ENCODE measurements around the gene SPOP.
A peak's percentile ranks its signal among the peaks of the same experiment; 100 is the strongest.

The SPOP gene

DNA sequence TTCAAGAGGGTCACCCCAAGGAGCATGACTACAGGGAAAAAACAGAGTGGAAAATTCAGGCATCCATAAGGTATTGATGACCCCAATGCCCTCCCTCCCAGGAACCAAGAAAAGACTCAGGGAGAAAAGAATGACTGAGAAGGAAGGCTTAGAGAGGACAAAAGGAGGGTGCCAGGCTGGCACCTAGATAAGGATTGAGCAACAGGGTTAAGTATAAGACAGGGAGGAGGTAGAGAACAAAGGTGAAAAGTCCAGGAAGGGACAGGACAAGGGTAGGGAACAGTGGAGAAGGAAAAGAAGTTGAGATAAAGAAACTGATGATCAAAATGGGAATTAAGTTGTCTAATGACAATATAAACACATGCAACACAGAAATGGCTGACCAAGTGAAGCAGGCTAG is 27.4 kb upstream of the SPOP start:
- H3K27me3 Mint-ChIP-seq, result no peaks in the 10 kb centered on the region
- peak overlapping the region; percentile 70 for H3K27ac Mint-ChIP-seq
- peaks cover 37% of the 10 kb centered on the region for H3K4me1 Mint-ChIP-seq (ENCODE audit: low read depth)
- peaks cover 5% of the 10 kb centered on the region for H3K36me3 Mint-ChIP-seq
- no peaks in the 10 kb centered on the region for H3K9me3 Mint-ChIP-seq (ENCODE audit: low read depth)
- H3K4me3 Mint-ChIP-seq, result peak overlapping the region; percentile 63

DNA sequence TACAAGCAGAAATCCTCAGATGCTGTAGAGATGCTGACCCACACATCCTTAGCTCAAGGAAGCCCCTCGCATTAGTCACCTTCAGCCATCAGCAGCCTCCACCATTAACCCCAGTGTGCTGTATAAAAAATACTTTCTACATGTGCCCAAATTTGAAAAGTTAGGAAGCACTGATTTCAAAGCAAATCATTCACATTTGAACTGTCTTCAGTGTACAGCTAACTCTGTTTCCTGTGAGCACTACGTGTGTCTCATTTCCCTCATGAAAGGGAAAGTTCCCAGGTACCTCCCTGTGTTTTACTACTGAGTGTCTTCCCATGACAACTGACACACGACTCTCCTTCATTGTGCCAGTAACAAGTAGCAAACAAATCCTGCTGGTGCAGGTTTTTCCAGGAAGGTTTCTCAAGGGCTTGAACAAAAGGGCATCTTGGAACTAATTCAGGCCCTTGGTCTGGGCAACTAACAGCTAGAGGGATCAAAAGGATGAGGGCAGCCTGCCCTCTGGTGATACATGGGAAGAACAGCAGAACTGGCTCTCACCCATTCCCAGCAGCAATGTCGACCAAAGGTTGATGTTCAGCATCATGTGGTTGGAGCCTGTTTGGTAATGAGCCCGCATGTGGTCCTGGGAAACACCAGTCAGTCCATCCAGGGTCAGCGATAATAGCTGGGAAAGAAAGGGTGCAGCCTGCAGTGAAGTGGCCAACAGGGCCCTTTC is 25.8 kb upstream of the SPOP start:
- Mint-ChIP-seq H3K27ac (no peak overlapping the region), H3K9me3 (ENCODE audit: low read depth) (no peaks in the 10 kb centered on the region), H3K4me3 (no peak overlapping the region), H3K27me3 (no peaks in the 10 kb centered on the region), H3K4me1 (ENCODE audit: low read depth) (peaks cover 36% of the 10 kb centered on the region), H3K36me3 (peaks cover 5% of the 10 kb centered on the region)

DNA sequence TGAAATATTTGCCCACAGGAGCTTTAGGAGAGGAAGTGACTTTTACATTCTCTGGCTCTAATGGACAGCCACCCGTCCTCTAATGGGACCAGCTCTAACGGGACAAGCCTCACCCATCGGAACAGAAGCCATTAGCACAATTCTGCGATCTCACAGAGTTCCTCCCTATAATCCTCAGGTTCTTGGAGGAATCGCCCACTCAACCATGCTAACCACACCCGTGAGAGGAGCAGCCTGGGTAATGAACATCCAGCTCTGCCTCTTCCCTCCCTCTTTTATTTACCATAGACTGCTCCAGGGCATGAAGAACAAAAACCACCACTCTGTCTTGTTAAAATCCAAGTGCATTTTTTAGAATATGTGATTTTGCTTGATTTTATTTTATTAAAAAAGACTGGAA is 23.1 kb upstream of the SPOP start:
- peaks cover 5% of the 10 kb centered on the region for H3K36me3 Mint-ChIP-seq
- no peaks in the 10 kb centered on the region for H3K9me3 Mint-ChIP-seq (ENCODE audit: low read depth)
- H3K27me3 Mint-ChIP-seq, result no peaks in the 10 kb centered on the region

DNA sequence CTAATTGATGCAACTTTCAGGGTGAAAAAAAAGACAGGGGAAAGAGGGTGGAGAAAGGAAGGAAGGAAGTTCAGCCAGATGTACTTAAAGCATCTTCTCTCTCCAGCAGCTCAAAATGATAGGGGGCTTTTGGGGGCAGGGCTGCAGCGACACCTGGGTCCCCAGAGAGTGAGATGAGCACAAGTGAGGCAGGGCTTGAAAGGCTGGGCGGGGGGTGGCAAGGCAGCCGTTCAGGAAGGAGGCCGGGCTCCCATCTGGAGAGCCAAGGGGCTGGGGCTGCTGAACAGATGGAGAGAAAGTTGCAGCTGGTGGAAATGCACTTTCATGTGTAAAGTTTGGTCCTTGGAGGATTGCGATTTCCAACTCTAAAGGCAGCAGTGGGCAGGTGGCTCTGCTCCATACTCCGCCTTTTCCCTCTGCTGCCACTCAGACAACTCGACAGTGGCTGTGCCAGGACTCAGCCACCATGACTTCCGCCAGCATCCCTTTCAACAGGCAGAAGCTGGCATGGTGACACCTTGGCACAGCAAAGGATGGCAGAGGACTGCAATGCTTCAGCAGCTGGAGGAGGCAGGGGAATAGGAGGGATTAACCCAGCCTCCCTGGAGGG is 22.2 kb upstream of the SPOP start:
- Mint-ChIP-seq H3K4me3 (no peak overlapping the region), H3K4me1 (ENCODE audit: low read depth) (peaks cover 30% of the 10 kb centered on the region), H3K36me3 (peaks cover 3% of the 10 kb centered on the region), H3K27ac (peak overlapping the region; percentile 35), H3K9me3 (ENCODE audit: low read depth) (no peaks in the 10 kb centered on the region), H3K27me3 (no peaks in the 10 kb centered on the region)

More for the DNA sequence above, 23.1 kb upstream of the SPOP start:
- Mint-ChIP-seq H3K4me1 (ENCODE audit: low read depth) (peaks cover 29% of the 10 kb centered on the region), H3K27ac (no peak overlapping the region), H3K4me3 (no peak overlapping the region)

DNA sequence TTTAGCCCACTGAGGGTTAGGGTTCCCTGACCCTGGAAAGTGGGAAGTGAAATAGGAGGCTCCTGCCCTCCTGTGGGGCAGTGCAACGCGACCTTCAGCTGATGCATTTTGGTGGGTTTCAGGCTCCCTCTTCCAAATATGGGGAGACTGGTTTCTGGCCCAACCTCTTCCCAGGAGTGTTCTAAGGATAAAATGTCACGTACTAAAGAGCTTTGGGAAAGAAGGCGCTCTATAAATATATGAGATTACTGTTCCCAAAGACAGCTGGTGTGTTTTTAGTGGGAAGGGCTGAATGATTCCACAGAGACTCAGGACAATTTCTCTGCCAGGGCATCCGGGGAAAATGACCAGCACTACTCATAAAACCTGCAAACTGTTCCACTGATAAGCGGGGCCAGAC is 20.1 kb upstream of the SPOP start:
- Mint-ChIP-seq H3K9me3 (ENCODE audit: low read depth) (no peaks in the 10 kb centered on the region), H3K4me3 (no peak overlapping the region), H3K27ac (no peak overlapping the region), H3K4me1 (ENCODE audit: low read depth) (peaks cover 33% of the 10 kb centered on the region), H3K36me3 (peaks cover 3% of the 10 kb centered on the region), H3K27me3 (no peaks in the 10 kb centered on the region)

DNA sequence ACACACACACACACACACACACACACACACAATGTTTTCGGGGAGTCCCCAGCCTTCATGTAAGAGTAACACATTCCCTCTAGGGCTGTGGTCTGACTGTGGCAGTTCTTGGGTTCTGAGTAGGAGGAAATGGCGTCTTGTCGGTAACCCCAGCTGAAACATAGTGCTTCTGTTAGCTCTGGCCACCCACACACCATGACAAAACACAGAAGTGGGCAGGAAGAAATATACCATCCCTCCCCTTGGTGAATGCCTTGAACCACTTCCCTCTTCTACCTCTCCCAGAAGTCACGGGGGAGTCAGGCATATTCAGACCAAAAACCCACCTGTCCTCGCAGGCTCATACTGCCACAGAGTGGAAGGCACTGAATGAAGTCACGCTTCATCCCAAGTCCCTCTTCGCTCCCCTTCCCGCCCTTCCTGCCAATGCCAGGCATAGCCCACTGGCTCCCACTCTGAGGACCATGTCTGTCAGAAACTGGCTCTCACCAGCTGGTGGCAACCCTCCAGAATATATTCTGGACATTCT is 18.4 kb upstream of the SPOP start:
- H3K4me3 Mint-ChIP-seq, result peak overlapping the region; percentile 63
- H3K4me1 Mint-ChIP-seq (ENCODE audit: low read depth), result peaks cover 40% of the 10 kb centered on the region
- H3K27ac Mint-ChIP-seq, result peak overlapping the region; percentile 96
- H3K27me3 Mint-ChIP-seq, result no peaks in the 10 kb centered on the region
- H3K36me3 Mint-ChIP-seq, result peaks cover 3% of the 10 kb centered on the region
- H3K9me3 Mint-ChIP-seq (ENCODE audit: low read depth), result no peaks in the 10 kb centered on the region

DNA sequence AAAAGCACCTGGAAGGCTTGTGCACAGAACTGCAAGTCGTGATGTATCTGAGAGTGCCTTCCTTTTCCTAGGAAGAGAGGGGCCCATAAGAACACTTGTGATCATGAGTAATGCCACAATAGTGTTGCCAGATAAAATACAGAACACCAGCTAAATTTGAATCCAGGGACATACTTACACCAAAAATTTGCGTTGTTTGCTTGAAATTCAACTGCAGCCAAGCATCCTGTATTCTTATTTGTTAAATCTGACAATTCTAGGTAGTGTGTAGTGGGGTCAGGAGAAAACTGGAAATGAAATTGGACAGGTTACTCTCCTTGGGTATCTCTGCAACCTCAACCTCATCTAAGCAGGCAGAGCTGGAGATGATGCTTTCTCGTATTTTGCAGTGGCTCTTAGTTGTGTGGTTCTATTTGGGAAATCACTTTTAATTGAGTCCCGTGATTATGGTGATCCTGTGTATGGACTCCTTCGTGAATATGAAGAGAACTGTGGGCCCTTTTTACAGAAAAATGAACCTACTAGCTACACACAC is 17.9 kb upstream of the SPOP start:
- Mint-ChIP-seq H3K36me3 (peaks cover 2% of the 10 kb centered on the region), H3K4me1 (ENCODE audit: low read depth) (peaks cover 46% of the 10 kb centered on the region), H3K4me3 (peak overlapping the region; percentile 63), H3K9me3 (ENCODE audit: low read depth) (no peaks in the 10 kb centered on the region), H3K27ac (peak overlapping the region; percentile 96), H3K27me3 (no peaks in the 10 kb centered on the region)

DNA sequence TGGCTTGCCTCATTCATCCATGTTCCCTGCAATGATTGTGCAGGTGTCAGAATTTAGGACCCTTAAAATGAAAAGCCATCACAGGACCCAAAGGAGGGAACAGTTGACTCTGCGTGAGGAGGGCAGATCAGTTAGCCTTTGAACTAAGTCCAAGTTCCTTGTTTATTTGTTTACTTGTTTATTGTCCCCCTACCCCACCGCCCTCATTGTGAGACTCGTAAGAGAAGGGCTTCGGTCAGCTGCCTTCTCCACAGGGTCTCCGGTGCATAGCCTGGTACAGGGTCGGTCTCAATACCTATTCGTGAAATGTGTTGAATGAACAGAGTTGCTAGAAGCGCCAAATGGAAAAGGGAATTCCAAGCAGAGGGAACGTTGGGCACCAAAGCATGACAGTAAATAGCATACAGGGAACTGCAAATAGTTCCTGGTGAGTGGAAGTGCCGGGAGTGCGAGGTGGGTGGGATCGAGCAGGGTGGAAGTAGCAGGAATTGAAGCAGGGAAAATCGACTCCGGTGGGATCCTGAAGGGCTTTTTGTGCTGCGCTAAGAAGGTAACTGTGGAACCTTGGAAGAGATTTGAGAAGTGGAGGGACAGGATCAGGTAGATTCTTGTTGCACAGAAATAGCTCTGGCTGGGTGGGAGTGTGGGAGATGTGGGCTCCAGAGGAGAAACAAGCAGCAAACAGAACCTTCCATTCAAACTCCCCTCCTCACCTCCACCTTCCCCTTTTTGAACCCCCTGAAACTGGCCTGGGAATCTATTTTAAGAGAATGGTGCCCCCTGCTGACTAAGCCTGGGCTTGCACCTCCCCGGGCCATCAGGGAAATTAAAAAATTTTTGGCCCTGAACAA is 17.2 kb upstream of the SPOP start:
- peaks cover 2% of the 10 kb centered on the region for H3K36me3 Mint-ChIP-seq
- peaks cover 48% of the 10 kb centered on the region for H3K4me1 Mint-ChIP-seq (ENCODE audit: low read depth)
- H3K4me3 Mint-ChIP-seq, result peak overlapping the region; percentile 63
- no peaks in the 10 kb centered on the region for H3K9me3 Mint-ChIP-seq (ENCODE audit: low read depth)
- H3K27ac Mint-ChIP-seq, result peak overlapping the region; percentile 96
- no peaks in the 10 kb centered on the region for H3K27me3 Mint-ChIP-seq

DNA sequence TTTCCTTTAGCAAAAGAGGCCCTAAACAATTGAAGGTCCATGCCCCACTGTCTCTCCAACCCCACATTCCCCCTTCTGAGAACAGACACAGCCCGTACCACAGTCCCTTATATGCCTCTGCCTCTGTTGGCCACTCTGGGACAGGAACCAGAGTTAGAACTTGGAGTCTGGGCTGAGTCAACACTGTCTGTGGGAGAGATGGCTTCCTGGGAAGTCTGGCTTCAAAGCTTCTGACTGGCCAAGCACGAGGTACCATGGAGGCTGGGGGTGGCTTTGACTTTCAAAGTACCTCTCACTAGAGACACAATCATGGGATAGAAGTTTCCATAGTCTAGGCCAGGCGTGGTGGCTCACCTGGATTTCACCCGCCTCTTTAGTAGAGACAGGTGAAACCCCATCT is 14.9 kb upstream of the SPOP start:
- no peaks in the 10 kb centered on the region for H3K27me3 Mint-ChIP-seq
- no peak overlapping the region for H3K4me3 Mint-ChIP-seq
- H3K27ac Mint-ChIP-seq, result no peak overlapping the region
- H3K4me1 Mint-ChIP-seq (ENCODE audit: low read depth), result peaks cover 55% of the 10 kb centered on the region
- H3K9me3 Mint-ChIP-seq (ENCODE audit: low read depth), result no peaks in the 10 kb centered on the region
- peaks cover 5% of the 10 kb centered on the region for H3K36me3 Mint-ChIP-seq

DNA sequence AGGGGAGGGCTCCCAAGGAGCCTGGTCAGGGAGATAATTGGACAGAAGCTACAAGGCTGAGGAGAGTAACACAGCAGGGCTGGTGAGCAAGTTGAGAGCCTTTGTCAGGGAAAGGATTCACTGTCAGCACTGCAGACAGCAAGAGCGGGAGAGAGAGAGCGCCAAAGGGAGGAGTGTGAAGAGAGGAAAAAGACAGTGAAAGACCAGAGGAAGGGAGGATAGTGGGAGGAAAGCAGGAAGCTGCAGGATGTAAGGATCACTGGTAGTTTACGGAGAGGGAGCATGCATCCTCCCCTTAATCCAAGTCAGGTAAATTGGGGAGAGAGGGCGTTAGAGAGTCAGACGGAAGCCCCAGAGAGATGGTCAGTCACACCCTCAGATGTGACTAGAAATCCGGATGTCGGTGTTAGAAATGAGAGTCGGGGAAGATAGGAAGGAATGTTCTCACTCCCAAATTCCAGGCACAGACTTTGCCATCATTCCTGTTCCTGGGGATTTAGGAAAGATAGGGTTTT is 13.8 kb upstream of the SPOP start:
- Mint-ChIP-seq H3K4me3 (peak overlapping the region; percentile 19), H3K9me3 (ENCODE audit: low read depth) (no peaks in the 10 kb centered on the region), H3K36me3 (peaks cover 5% of the 10 kb centered on the region), H3K27ac (peak overlapping the region; percentile 59), H3K27me3 (no peaks in the 10 kb centered on the region), H3K4me1 (ENCODE audit: low read depth) (peaks cover 60% of the 10 kb centered on the region)

DNA sequence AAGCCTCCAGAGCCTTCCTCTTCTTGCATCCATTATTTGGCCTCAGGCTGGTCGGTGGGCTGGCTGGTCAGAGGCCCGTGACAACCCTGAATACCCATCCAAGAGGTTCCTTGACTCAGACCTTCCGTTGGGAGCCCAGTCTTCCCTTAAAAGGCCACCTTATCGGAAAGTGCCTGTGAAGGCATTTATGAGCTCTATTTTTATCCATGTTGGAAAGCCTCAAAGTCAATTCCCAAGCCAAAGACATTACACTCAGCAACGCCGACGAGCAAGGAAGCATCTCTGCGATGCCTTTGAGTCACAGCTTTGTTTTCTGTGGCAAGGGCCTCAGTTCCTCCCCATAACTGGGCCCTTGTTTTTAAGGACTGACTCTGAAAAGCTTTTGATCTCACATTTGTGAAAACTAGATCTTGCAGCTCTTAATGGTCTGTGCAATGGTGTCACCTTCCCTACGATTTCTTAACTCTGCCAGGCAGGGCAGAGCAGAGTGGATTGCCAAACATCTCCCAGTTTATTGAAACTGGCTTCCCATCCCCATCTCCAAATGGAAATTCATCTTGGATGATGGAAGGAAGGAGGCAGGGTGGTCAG is 13.3 kb upstream of the SPOP start:
- peaks cover 57% of the 10 kb centered on the region for H3K4me1 Mint-ChIP-seq (ENCODE audit: low read depth)
- H3K4me3 Mint-ChIP-seq, result peak overlapping the region; percentile 44
- H3K36me3 Mint-ChIP-seq, result peaks cover 5% of the 10 kb centered on the region
- peak overlapping the region; percentile 59 for H3K27ac Mint-ChIP-seq
- H3K27me3 Mint-ChIP-seq, result no peaks in the 10 kb centered on the region
- no peaks in the 10 kb centered on the region for H3K9me3 Mint-ChIP-seq (ENCODE audit: low read depth)

DNA sequence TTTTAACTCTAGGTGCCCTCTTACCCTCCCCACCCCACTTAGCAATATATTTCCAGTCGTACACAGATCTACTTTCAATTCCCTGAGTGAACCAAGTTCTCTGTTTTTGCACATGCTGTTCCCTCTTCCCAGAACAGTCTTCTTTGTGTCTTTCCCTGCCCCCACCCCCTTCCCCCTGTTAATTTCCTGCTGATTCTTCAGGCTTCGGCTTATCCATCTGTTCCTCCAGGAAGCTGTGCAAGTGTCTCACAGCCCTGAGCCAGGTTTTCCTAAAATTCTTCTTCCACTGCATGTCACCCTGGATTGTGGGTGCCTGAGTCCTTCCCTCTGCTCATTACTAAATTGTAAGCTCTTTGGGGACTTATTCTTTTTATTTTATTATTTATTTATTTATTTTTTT is 12.4 kb upstream of the SPOP start:
- Mint-ChIP-seq H3K4me3 (peak overlapping the region; percentile 52), H3K27ac (no peak overlapping the region), H3K27me3 (no peaks in the 10 kb centered on the region), H3K36me3 (peaks cover 5% of the 10 kb centered on the region), H3K4me1 (ENCODE audit: low read depth) (peaks cover 48% of the 10 kb centered on the region), H3K9me3 (ENCODE audit: low read depth) (no peaks in the 10 kb centered on the region)

DNA sequence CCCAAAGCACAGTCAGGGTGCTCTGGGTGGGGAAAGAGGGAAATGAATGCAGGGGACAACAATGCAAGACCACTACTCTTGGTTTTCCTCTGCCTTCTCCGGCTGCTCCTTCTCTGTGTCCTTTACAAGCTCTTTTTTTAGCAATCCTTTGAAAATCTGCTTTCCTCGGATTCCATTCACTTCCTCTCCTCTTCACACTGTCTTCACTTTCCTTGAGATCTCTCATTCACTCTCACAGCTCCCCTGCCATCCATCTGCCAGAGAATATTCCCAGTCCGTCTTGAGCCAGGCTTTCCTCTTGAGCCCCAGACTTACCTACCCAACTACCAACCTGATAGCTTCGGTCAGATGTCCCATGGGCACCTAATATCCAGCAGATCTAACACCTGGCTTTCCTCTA is 11.0 kb upstream of the SPOP start:
- peak overlapping the region; percentile 85 for H3K4me3 Mint-ChIP-seq
- no peaks in the 10 kb centered on the region for H3K27me3 Mint-ChIP-seq
- peak overlapping the region; percentile 97 for H3K27ac Mint-ChIP-seq
- peaks cover 46% of the 10 kb centered on the region for H3K4me1 Mint-ChIP-seq (ENCODE audit: low read depth)
- no peaks in the 10 kb centered on the region for H3K9me3 Mint-ChIP-seq (ENCODE audit: low read depth)
- H3K36me3 Mint-ChIP-seq, result peaks cover 5% of the 10 kb centered on the region

DNA sequence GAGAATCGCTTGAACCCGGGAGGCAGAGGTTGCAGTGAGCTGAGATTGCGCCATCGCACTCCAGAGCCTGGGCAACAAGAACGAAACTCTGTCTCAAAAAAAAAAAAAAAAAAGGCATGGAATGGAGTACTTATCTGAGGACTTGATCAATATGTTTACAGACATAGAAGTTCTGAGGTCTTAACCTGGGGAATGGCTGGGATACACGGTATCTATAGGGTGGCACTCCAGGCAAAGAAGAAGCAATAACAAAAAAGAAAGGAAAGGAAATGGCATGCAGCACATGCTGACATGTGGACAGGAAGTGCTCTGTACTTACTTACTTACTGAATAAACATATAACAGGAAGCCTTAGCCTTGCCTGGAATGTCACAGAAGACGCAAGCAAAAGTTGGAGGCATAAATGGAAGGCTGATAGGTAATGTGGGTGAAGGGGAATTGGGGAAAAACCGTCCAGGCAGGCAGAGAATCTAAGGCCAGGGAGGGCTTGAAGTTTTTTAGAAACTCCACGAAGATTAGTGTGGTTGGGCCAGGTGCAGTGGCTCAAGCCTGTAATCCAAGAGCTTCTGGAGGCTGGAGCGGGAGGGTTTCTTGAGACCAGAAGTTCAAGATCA is 10.1 kb upstream of the SPOP start:
- peak overlapping the region; percentile 98 for H3K27ac Mint-ChIP-seq
- peaks cover 5% of the 10 kb centered on the region for H3K36me3 Mint-ChIP-seq
- H3K4me1 Mint-ChIP-seq (ENCODE audit: low read depth), result peaks cover 45% of the 10 kb centered on the region
- no peaks in the 10 kb centered on the region for H3K9me3 Mint-ChIP-seq (ENCODE audit: low read depth)
- no peaks in the 10 kb centered on the region for H3K27me3 Mint-ChIP-seq
- H3K4me3 Mint-ChIP-seq, result peak overlapping the region; percentile 84

Measured in activated naive CD8-positive, alpha-beta T cell (primary cell).